Activated naive CD8-positive, alpha-beta T cell treated with anti-CD3 and anti-CD28 coated beads, Interleukin-2, amount 50 U/mL, for 24 hours (primary cell): Measurements from ENCODE around the gene ARHGAP10.

Experiments
- ATAC-seq: fragments of 150-1000 bp; cut with Tn5 transposase; one replicate; pipeline ENCODE4 v1.10.0; 2021
- DNase-seq: peaks from one replicate; pipeline ENCODE4 v3.0.0; 2021
- H3K27ac Mint-ChIP-seq: one replicate; pipeline ENCODE4 v1.8.0; 2021; ENCODE audit warnings: mild to moderate bottlenecking, mixed read lengths
- H3K27me3 Mint-ChIP-seq: one replicate; pipeline ENCODE4 v1.8.0; 2021; ENCODE audit warnings: mixed read lengths
- H3K36me3 Mint-ChIP-seq: one replicate; pipeline ENCODE4 v1.8.0; 2021; ENCODE audit warnings: low read depth, mixed read lengths
- H3K4me1 Mint-ChIP-seq: one replicate; pipeline ENCODE4 v1.8.0; 2021; ENCODE audit warnings: mixed read lengths
- H3K4me3 Mint-ChIP-seq: one replicate; pipeline ENCODE4 v1.8.0; 2021; ENCODE audit warnings: mild to moderate bottlenecking, moderate library complexity, mixed read lengths
- H3K9me3 Mint-ChIP-seq: one replicate; pipeline ENCODE4 v1.8.0; 2021; ENCODE audit warnings: mixed read lengths

ARHGAP10 gene

GRCh38 chr4:147829401-147830101 lies 97.7 kb downstream of the ARHGAP10 start:
- ATAC-seq (no peak), DNase-seq (no peak)
- H3K4me3 Mint-ChIP-seq, result no peak overlapping the region
- peaks cover 15% of the 10 kb centered on the region for H3K4me1 Mint-ChIP-seq
- no peaks in the 10 kb centered on the region for H3K36me3 Mint-ChIP-seq
- H3K27ac Mint-ChIP-seq, result no peak overlapping the region
- no peaks in the 10 kb centered on the region for H3K9me3 Mint-ChIP-seq
- no peaks in the 10 kb centered on the region for H3K27me3 Mint-ChIP-seq

- Mint-ChIP-seq H3K27ac (no peak overlapping the region), H3K4me3 (no peak overlapping the region), H3K9me3 (no peaks in the 10 kb centered on the region), H3K27me3 (no peaks in the 10 kb centered on the region), H3K36me3 (no peaks in the 10 kb centered on the region), H3K4me1 (peaks cover 15% of the 10 kb centered on the region)
- no peak for DNase-seq
- ATAC-seq, result no peak
Observed at GRCh38 chr4:147830102-147830463, 98.2 kb downstream of the ARHGAP10 start.

- no peaks in the 10 kb centered on the region for H3K27me3 Mint-ChIP-seq
- H3K9me3 Mint-ChIP-seq, result no peaks in the 10 kb centered on the region
- no peak for DNase-seq
- no peak overlapping the region for H3K4me3 Mint-ChIP-seq
- H3K27ac Mint-ChIP-seq, result no peak overlapping the region
- H3K36me3 Mint-ChIP-seq, result no peaks in the 10 kb centered on the region
- no peak for ATAC-seq
- peaks cover 15% of the 10 kb centered on the region for H3K4me1 Mint-ChIP-seq
Observed at GRCh38 chr4:147830987-147831386, 99.1 kb downstream of the ARHGAP10 start.

- H3K27me3 Mint-ChIP-seq, result no peaks in the 10 kb centered on the region
- H3K9me3 Mint-ChIP-seq, result no peaks in the 10 kb centered on the region
- peaks cover 18% of the 10 kb centered on the region for H3K4me1 Mint-ChIP-seq
- no peak overlapping the region for H3K4me3 Mint-ChIP-seq
- DNase-seq, result no peak
- no peak overlapping the region for H3K27ac Mint-ChIP-seq
- no peak for ATAC-seq
- no peaks in the 10 kb centered on the region for H3K36me3 Mint-ChIP-seq
Observed at GRCh38 chr4:147831551-147832171, 99.8 kb downstream of the ARHGAP10 start.

GRCh38 chr4:147833254-147833653 lies 101.4 kb downstream of the ARHGAP10 start:
- Mint-ChIP-seq H3K27ac (no peak overlapping the region), H3K27me3 (no peaks in the 10 kb centered on the region), H3K4me1 (peaks cover 21% of the 10 kb centered on the region), H3K36me3 (no peaks in the 10 kb centered on the region), H3K9me3 (no peaks in the 10 kb centered on the region), H3K4me3 (no peak overlapping the region)
- DNase-seq, result no peak
- ATAC-seq, result no peak

GRCh38 chr4:147833741-147834140 lies 101.9 kb downstream of the ARHGAP10 start:
- no peak overlapping the region for H3K4me3 Mint-ChIP-seq
- H3K27ac Mint-ChIP-seq, result no peak overlapping the region
- no peak for ATAC-seq
- H3K9me3 Mint-ChIP-seq, result no peaks in the 10 kb centered on the region
- no peak for DNase-seq
- peaks cover 21% of the 10 kb centered on the region for H3K4me1 Mint-ChIP-seq
- no peaks in the 10 kb centered on the region for H3K27me3 Mint-ChIP-seq
- no peaks in the 10 kb centered on the region for H3K36me3 Mint-ChIP-seq

- Mint-ChIP-seq H3K36me3 (no peaks in the 10 kb centered on the region), H3K4me1 (peaks cover 21% of the 10 kb centered on the region), H3K27ac (no peak overlapping the region), H3K9me3 (no peaks in the 10 kb centered on the region), H3K4me3 (no peak overlapping the region), H3K27me3 (no peaks in the 10 kb centered on the region)
- DNase-seq (no peak), ATAC-seq (no peak)
Observed at GRCh38 chr4:147834480-147834879, 102.6 kb downstream of the ARHGAP10 start.

GRCh38 chr4:147836807-147837206 lies 104.9 kb downstream of the ARHGAP10 start:
- Mint-ChIP-seq H3K27ac (no peak overlapping the region), H3K9me3 (no peaks in the 10 kb centered on the region), H3K27me3 (no peaks in the 10 kb centered on the region), H3K4me1 (peaks cover 16% of the 10 kb centered on the region), H3K36me3 (no peaks in the 10 kb centered on the region), H3K4me3 (no peak overlapping the region)
- ATAC-seq (no peak), DNase-seq (no peak)

- Mint-ChIP-seq H3K9me3 (no peaks in the 10 kb centered on the region), H3K27ac (no peak overlapping the region), H3K27me3 (no peaks in the 10 kb centered on the region), H3K4me1 (peaks cover 13% of the 10 kb centered on the region), H3K36me3 (no peaks in the 10 kb centered on the region), H3K4me3 (no peak overlapping the region)
- DNase-seq, result no peak
- ATAC-seq, result no peak
Observed at GRCh38 chr4:147837435-147837834, 105.5 kb downstream of the ARHGAP10 start.

GRCh38 chr4:147837854-147838253 lies 106.0 kb downstream of the ARHGAP10 start:
- no peak overlapping the region for H3K27ac Mint-ChIP-seq
- DNase-seq (no peak), ATAC-seq (no peak)
- H3K36me3 Mint-ChIP-seq, result no peaks in the 10 kb centered on the region
- no peaks in the 10 kb centered on the region for H3K27me3 Mint-ChIP-seq
- H3K9me3 Mint-ChIP-seq, result no peaks in the 10 kb centered on the region
- no peak overlapping the region for H3K4me3 Mint-ChIP-seq
- peaks cover 13% of the 10 kb centered on the region for H3K4me1 Mint-ChIP-seq

- no peak for ATAC-seq
- no peak for DNase-seq
- Mint-ChIP-seq H3K9me3 (no peaks in the 10 kb centered on the region), H3K4me3 (no peak overlapping the region), H3K27me3 (no peaks in the 10 kb centered on the region), H3K27ac (no peak overlapping the region), H3K36me3 (no peaks in the 10 kb centered on the region), H3K4me1 (peaks cover 7% of the 10 kb centered on the region)
Observed at GRCh38 chr4:147839200-147839599, 107.3 kb downstream of the ARHGAP10 start.

GRCh38 chr4:147839663-147840062 lies 107.8 kb downstream of the ARHGAP10 start:
- DNase-seq (no peak), ATAC-seq (no peak)
- no peaks in the 10 kb centered on the region for H3K9me3 Mint-ChIP-seq
- peaks cover 7% of the 10 kb centered on the region for H3K4me1 Mint-ChIP-seq
- H3K27me3 Mint-ChIP-seq, result no peaks in the 10 kb centered on the region
- no peak overlapping the region for H3K27ac Mint-ChIP-seq
- no peak overlapping the region for H3K4me3 Mint-ChIP-seq
- no peaks in the 10 kb centered on the region for H3K36me3 Mint-ChIP-seq

GRCh38 chr4:147840838-147841738 lies 109.2 kb downstream of the ARHGAP10 start:
- no peaks in the 10 kb centered on the region for H3K36me3 Mint-ChIP-seq

GRCh38 chr4:147842573-147842972 lies 110.7 kb downstream of the ARHGAP10 start:
- no peak overlapping the region for H3K4me3 Mint-ChIP-seq
- no peak for DNase-seq
- H3K27ac Mint-ChIP-seq, result no peak overlapping the region
- H3K27me3 Mint-ChIP-seq, result no peaks in the 10 kb centered on the region
- H3K9me3 Mint-ChIP-seq, result no peaks in the 10 kb centered on the region
- no peak for ATAC-seq
- no peaks in the 10 kb centered on the region for H3K4me1 Mint-ChIP-seq
- H3K36me3 Mint-ChIP-seq, result no peaks in the 10 kb centered on the region

More at GRCh38 chr4:147840838-147841738, 109.2 kb downstream of the ARHGAP10 start:
- DNase-seq (no peak), ATAC-seq (no peak)
- Mint-ChIP-seq H3K27ac (no peak overlapping the region), H3K4me3 (no peak overlapping the region), H3K4me1 (peaks cover 7% of the 10 kb centered on the region), H3K9me3 (no peaks in the 10 kb centered on the region), H3K27me3 (no peaks in the 10 kb centered on the region)

GRCh38 chr4:147843162-147843561 lies 111.3 kb downstream of the ARHGAP10 start:
- H3K4me1 Mint-ChIP-seq, result no peaks in the 10 kb centered on the region
- no peaks in the 10 kb centered on the region for H3K27me3 Mint-ChIP-seq
- no peaks in the 10 kb centered on the region for H3K9me3 Mint-ChIP-seq
- H3K27ac Mint-ChIP-seq, result no peak overlapping the region
- ATAC-seq (no peak), DNase-seq (no peak)
- no peaks in the 10 kb centered on the region for H3K36me3 Mint-ChIP-seq
- no peak overlapping the region for H3K4me3 Mint-ChIP-seq
